Measurements from ENCODE around the gene FRMPD1. TPM values are rescaled to one million over a fixed set of nuclear protein-coding genes. Genes with fewer than 3 reads are reported as not detected.

FRMPD1 gene
- total and polyA plus RNA-seq, 2 donors (not counting 1 experiment from before 2014, with no cell fraction given), result not detected

DNA sequence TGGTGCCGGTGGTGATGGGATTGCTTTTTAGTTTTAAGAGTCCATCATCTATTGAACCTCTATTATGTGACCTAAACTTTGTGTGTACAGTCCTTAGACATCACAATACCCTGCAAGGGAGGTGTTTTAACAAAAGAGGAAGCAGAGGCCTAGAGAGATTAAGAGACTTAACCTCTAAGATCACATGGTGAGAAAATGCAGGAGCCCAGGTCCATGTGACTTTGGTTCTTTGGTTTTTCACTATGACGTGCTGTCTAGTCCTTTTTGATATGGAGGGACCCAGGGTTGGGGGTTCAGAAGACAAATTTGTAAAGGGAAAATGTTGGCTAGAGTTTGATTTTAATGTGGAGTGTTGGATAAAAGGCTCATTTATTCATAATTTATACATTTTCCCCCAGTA, 68.8 kb downstream of the FRMPD1 start:
- Histone ChIP-seq H3K4me2 (ENCODE audit: extremely low read depth, insufficient read depth, low read length) (no peak overlapping the region), H3K9me3 (ENCODE audit: control insufficient read depth, insufficient read depth, low read depth, low read length) (no peaks in the 10 kb centered on the region), H3K4me3 (replicated peaks in 1 of 4; ENCODE audit: control extremely low read depth in 1 of 4, insufficient read depth in 1 of 4, low read depth in 3 of 4, low read length in 4 of 4) (no peak overlapping the region), H2AFZ (ENCODE audit: low read length) (no peak overlapping the region), H3K27me3 (ENCODE audit: control insufficient read depth, insufficient read depth, low read length) (peaks cover 3% of the 10 kb centered on the region), H3K27ac (ENCODE audit: insufficient read depth, low read length) (no peak overlapping the region), H3K79me2 (ENCODE audit: control insufficient read depth, insufficient read depth, low read length) (no peaks in the 10 kb centered on the region), H3K9ac (ENCODE audit: insufficient read depth, low read length) (no peak overlapping the region), H3K36me3 (ENCODE audit: control insufficient read depth, insufficient read depth, low read length) (no peaks in the 10 kb centered on the region), H4K20me1 (ENCODE audit: control insufficient read depth, extremely low read depth, insufficient read depth, low read length) (no peaks in the 10 kb centered on the region), H3K4me1 (ENCODE audit: control insufficient read depth, extremely low read depth, insufficient read depth, low read length) (no peaks in the 10 kb centered on the region)
- no peak for DNase-seq (ENCODE audit: low read depth in 2 of 2)
- no peak for TF ChIP-seq CTCF (conservative IDR thresholded peaks at IDR 0.05 in 1 of 2, IDR thresholded peaks at IDR 0.05 in 1 of 2; ENCODE audit: low read depth in 1 of 2, low read length in 2 of 2)
- TF ChIP-seq EZH2 (IDR thresholded peaks at IDR 0.05; ENCODE audit: low read length, missing control alignments), result no peak

- H3K4me3 ChIP-seq (replicated peaks in 1 of 4; ENCODE audit: control extremely low read depth in 1 of 4, insufficient read depth in 1 of 4, low read depth in 3 of 4, low read length in 4 of 4), result no peak overlapping the region
- TF ChIP-seq CTCF (conservative IDR thresholded peaks at IDR 0.05 in 1 of 2, IDR thresholded peaks at IDR 0.05 in 1 of 2; ENCODE audit: low read depth in 1 of 2, low read length in 2 of 2) (no peak), EZH2 (IDR thresholded peaks at IDR 0.05; ENCODE audit: low read length, missing control alignments) (no peak)
- H3K79me2 ChIP-seq (ENCODE audit: control insufficient read depth, insufficient read depth, low read length), result no peaks in the 10 kb centered on the region
- no peaks in the 10 kb centered on the region for H4K20me1 ChIP-seq (ENCODE audit: control insufficient read depth, extremely low read depth, insufficient read depth, low read length)
- no peak overlapping the region for H3K27ac ChIP-seq (ENCODE audit: insufficient read depth, low read length)
- H3K36me3 ChIP-seq (ENCODE audit: control insufficient read depth, insufficient read depth, low read length), result no peaks in the 10 kb centered on the region
- no peak overlapping the region for H2AFZ ChIP-seq (ENCODE audit: low read length)
- no peaks in the 10 kb centered on the region for H3K9me3 ChIP-seq (ENCODE audit: control insufficient read depth, insufficient read depth, low read depth, low read length)
- H3K27me3 ChIP-seq (ENCODE audit: control insufficient read depth, insufficient read depth, low read length), result peaks cover 14% of the 10 kb centered on the region
- DNase-seq (ENCODE audit: low read depth in 2 of 2), result no peak
- no peak overlapping the region for H3K9ac ChIP-seq (ENCODE audit: insufficient read depth, low read length)
- H3K4me1 ChIP-seq (ENCODE audit: control insufficient read depth, extremely low read depth, insufficient read depth, low read length), result no peaks in the 10 kb centered on the region
- H3K4me2 ChIP-seq (ENCODE audit: extremely low read depth, insufficient read depth, low read length), result no peak overlapping the region
Measured at GRCh38 chr9:37727013-37727412, 76.3 kb downstream of the FRMPD1 start.

DNA sequence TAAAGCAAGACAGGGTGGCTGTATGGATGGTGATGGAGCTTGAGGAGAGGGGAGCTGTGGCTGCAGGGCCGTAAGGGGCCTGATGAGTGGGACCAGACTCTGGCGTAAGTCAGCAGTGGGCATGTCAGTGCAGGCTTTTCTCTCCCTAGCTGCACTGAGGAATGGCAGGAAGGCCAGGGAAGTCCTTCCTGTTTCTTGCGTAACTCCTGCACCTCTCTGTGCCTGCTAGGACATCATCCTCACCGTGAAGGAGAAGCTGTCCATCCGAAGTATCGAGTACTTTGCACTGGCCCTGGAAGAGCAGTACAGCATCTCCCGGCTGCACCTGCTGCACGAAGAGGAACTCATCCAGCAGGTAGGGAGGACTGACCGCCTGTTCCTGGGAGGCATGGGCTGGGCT, 78.7 kb downstream of the FRMPD1 start:
- Histone ChIP-seq H3K79me2 (ENCODE audit: control insufficient read depth, insufficient read depth, low read length) (no peaks in the 10 kb centered on the region), H3K27me3 (ENCODE audit: control insufficient read depth, insufficient read depth, low read length) (peaks cover 35% of the 10 kb centered on the region), H3K9me3 (ENCODE audit: control insufficient read depth, insufficient read depth, low read depth, low read length) (no peaks in the 10 kb centered on the region), H3K36me3 (ENCODE audit: control insufficient read depth, insufficient read depth, low read length) (no peaks in the 10 kb centered on the region), H3K4me1 (ENCODE audit: control insufficient read depth, extremely low read depth, insufficient read depth, low read length) (no peaks in the 10 kb centered on the region), H3K4me3 (replicated peaks in 1 of 4; ENCODE audit: control extremely low read depth in 1 of 4, insufficient read depth in 1 of 4, low read depth in 3 of 4, low read length in 4 of 4) (no peak overlapping the region), H2AFZ (ENCODE audit: low read length) (no peak overlapping the region), H3K27ac (ENCODE audit: insufficient read depth, low read length) (no peak overlapping the region), H3K9ac (ENCODE audit: insufficient read depth, low read length) (no peak overlapping the region), H4K20me1 (ENCODE audit: control insufficient read depth, extremely low read depth, insufficient read depth, low read length) (no peaks in the 10 kb centered on the region), H3K4me2 (ENCODE audit: extremely low read depth, insufficient read depth, low read length) (no peak overlapping the region)
- no peak for TF ChIP-seq CTCF (conservative IDR thresholded peaks at IDR 0.05 in 1 of 2, IDR thresholded peaks at IDR 0.05 in 1 of 2; ENCODE audit: low read depth in 1 of 2, low read length in 2 of 2)
- no peak for TF ChIP-seq EZH2 (IDR thresholded peaks at IDR 0.05; ENCODE audit: low read length, missing control alignments)
- no peak for DNase-seq (ENCODE audit: low read depth in 2 of 2)

Measured in fibroblast of lung (primary cell).